ENCODE measurements around the gene KRTAP5-8. TPM values are rescaled to one million over a fixed set of nuclear protein-coding genes. Genes with fewer than 3 reads are reported as not detected.

The KRTAP5-8 gene
- total RNA-seq, 5 donors from 2014 or later (not counting 1 experiment from before 2014, with no cell fraction given): not detected

GRCh38 chr11:71505001-71505400 is 32.8 kb upstream of the KRTAP5-8 start:
- no peaks in the 10 kb centered on the region for H3K27me3 ChIP-seq (replicated peaks in 1 of 2; ENCODE audit: control insufficient read depth in 2 of 2, extremely low read depth in 1 of 2, insufficient read depth in 2 of 2, low read length in 1 of 2)
- Mint-ChIP-seq H3K4me3 (no peak overlapping the region), H3K27me3 (no peaks in the 10 kb centered on the region), H3K27ac (no peak overlapping the region), H3K9me3 (peaks cover 20 to 36% (median 28%) of the 10 kb centered on the region in 3 donors), H3K36me3 (peaks cover 59% of the 10 kb centered on the region), H3K4me1 (no peaks in the 10 kb centered on the region)
- H3K36me3 ChIP-seq (ENCODE audit: control insufficient read depth in 2 of 2, extremely low read depth in 1 of 2, insufficient read depth in 1 of 2, low read length in 1 of 2): peaks cover 15 to 26% of the 10 kb centered on the region in 2 donors
- H3K4me3 ChIP-seq (ENCODE audit: control insufficient read depth in 1 of 2, extremely low read depth in 1 of 2, low read length in 1 of 2): no peak overlapping the region
- CTCF ChIA-PET: no interaction called here
- POLR2A ChIA-PET: no interaction called here
- H3K27ac ChIP-seq (ENCODE audit: low read length): no peak overlapping the region
- peaks cover 8% of the 10 kb centered on the region for H3K9me3 ChIP-seq
- DNase-seq (no peak), ATAC-seq (replicated peaks in 1 of 4) (no peak)
- no CpG with 5 or more reads among the region's 2 CpGs for WGBS (ENCODE audit: insufficient coverage)
- H3K4me1 ChIP-seq (ENCODE audit: control insufficient read depth in 1 of 2, extremely low read depth in 1 of 2, insufficient read depth in 2 of 2, low read length in 2 of 2): no peaks in the 10 kb centered on the region

- 94% methylated on average over 7 of the region's 9 CpGs for WGBS (ENCODE audit: insufficient coverage)
- no peak overlapping the region for H3K4me3 ChIP-seq (ENCODE audit: control insufficient read depth in 1 of 2, extremely low read depth in 1 of 2, low read length in 1 of 2)
- H3K9me3 ChIP-seq: peaks cover 8% of the 10 kb centered on the region
- DNase-seq (peak in 2 of 35 experiments; percentile 0 to 13), ATAC-seq (replicated peaks in 1 of 4) (no peak)
- Mint-ChIP-seq H3K4me3 (no peak overlapping the region), H3K36me3 (peaks cover 51% of the 10 kb centered on the region), H3K27ac (no peak overlapping the region), H3K4me1 (no peaks in the 10 kb centered on the region), H3K9me3 (peaks cover 20 to 43% (median 32%) of the 10 kb centered on the region in 3 donors), H3K27me3 (no peaks in the 10 kb centered on the region)
- no peaks in the 10 kb centered on the region for H3K4me1 ChIP-seq (ENCODE audit: control insufficient read depth in 1 of 2, extremely low read depth in 1 of 2, insufficient read depth in 2 of 2, low read length in 2 of 2)
- H3K27me3 ChIP-seq (replicated peaks in 1 of 2; ENCODE audit: control insufficient read depth in 2 of 2, extremely low read depth in 1 of 2, insufficient read depth in 2 of 2, low read length in 1 of 2): no peaks in the 10 kb centered on the region
- CTCF ChIA-PET: no interaction called here
- H3K36me3 ChIP-seq (ENCODE audit: control insufficient read depth in 2 of 2, extremely low read depth in 1 of 2, insufficient read depth in 1 of 2, low read length in 1 of 2): peaks cover 8 to 18% of the 10 kb centered on the region in 2 donors
- H3K27ac ChIP-seq (ENCODE audit: low read length): no peak overlapping the region
- POLR2A ChIA-PET: no interaction called here
These were observed 32.0 kb upstream of the KRTAP5-8 start for GRCh38 chr11:71505781-71506180.

- no peak for DNase-seq
These were observed 30.7 kb upstream of the KRTAP5-8 start for GRCh38 chr11:71507102-71507501.

GRCh38 chr11:71518506-71519471 is 19.0 kb upstream of the KRTAP5-8 start:
- POLR2A ChIA-PET: no interaction called here
- Histone ChIP-seq H3K4me3 (ENCODE audit: control insufficient read depth in 1 of 2, extremely low read depth in 1 of 2, low read length in 1 of 2) (no peak overlapping the region), H3K27me3 (replicated peaks in 1 of 2; ENCODE audit: control insufficient read depth in 2 of 2, extremely low read depth in 1 of 2, insufficient read depth in 2 of 2, low read length in 1 of 2) (peaks cover 0 to 4% of the 10 kb centered on the region in 2 experiments), H3K27ac (ENCODE audit: low read length) (no peak overlapping the region), H3K36me3 (ENCODE audit: control insufficient read depth in 2 of 2, extremely low read depth in 1 of 2, insufficient read depth in 1 of 2, low read length in 1 of 2) (no peaks in the 10 kb centered on the region), H3K9me3 (no peaks in the 10 kb centered on the region), H3K4me1 (ENCODE audit: control insufficient read depth in 1 of 2, extremely low read depth in 1 of 2, insufficient read depth in 2 of 2, low read length in 2 of 2) (no peaks in the 10 kb centered on the region)
- no peaks in the 10 kb centered on the region for H3K27me3 Mint-ChIP-seq
- H3K36me3 Mint-ChIP-seq: no peaks in the 10 kb centered on the region
- ATAC-seq (replicated peaks in 1 of 4): no peak
- H3K27ac Mint-ChIP-seq: no peak overlapping the region
- peaks cover 0 to 9% (median 2%) of the 10 kb centered on the region in 3 donors for H3K9me3 Mint-ChIP-seq
- CTCF ChIA-PET: no interaction called here
- H3K4me3 Mint-ChIP-seq: no peak overlapping the region
- DNase-seq: peak in 1 of 35 experiments; percentile 19
- H3K4me1 Mint-ChIP-seq: no peaks in the 10 kb centered on the region
- 91% methylated on average over 48 of the region's 55 CpGs for WGBS (ENCODE audit: insufficient coverage)

More at GRCh38 chr11:71507102-71507501, 30.7 kb upstream of the KRTAP5-8 start:
- H3K9me3 ChIP-seq: peaks cover 8% of the 10 kb centered on the region
- no peak overlapping the region for H3K27ac ChIP-seq (ENCODE audit: low read length)
- no peaks in the 10 kb centered on the region for H3K4me1 Mint-ChIP-seq
- H3K36me3 ChIP-seq (ENCODE audit: control insufficient read depth in 2 of 2, extremely low read depth in 1 of 2, insufficient read depth in 1 of 2, low read length in 1 of 2): peaks cover 3 to 5% of the 10 kb centered on the region in 2 donors
- POLR2A ChIA-PET: no interaction called here
- H3K36me3 Mint-ChIP-seq: peaks cover 43% of the 10 kb centered on the region
- H3K27me3 Mint-ChIP-seq: no peaks in the 10 kb centered on the region
- H3K4me1 ChIP-seq (ENCODE audit: control insufficient read depth in 1 of 2, extremely low read depth in 1 of 2, insufficient read depth in 2 of 2, low read length in 2 of 2): no peaks in the 10 kb centered on the region
- H3K9me3 Mint-ChIP-seq: peaks cover 20 to 50% (median 38%) of the 10 kb centered on the region in 3 donors
- no peak overlapping the region for H3K4me3 Mint-ChIP-seq
- 94% methylated on average over 5 of the region's 5 CpGs for WGBS (ENCODE audit: insufficient coverage)
- H3K27me3 ChIP-seq (replicated peaks in 1 of 2; ENCODE audit: control insufficient read depth in 2 of 2, extremely low read depth in 1 of 2, insufficient read depth in 2 of 2, low read length in 1 of 2): no peaks in the 10 kb centered on the region
- H3K4me3 ChIP-seq (ENCODE audit: control insufficient read depth in 1 of 2, extremely low read depth in 1 of 2, low read length in 1 of 2): no peak overlapping the region
- CTCF ChIA-PET: no interaction called here
- no peak overlapping the region for H3K27ac Mint-ChIP-seq
- ATAC-seq (replicated peaks in 1 of 4): no peak

- no peaks in the 10 kb centered on the region for H3K9me3 ChIP-seq
- Mint-ChIP-seq H3K9me3 (peaks cover 0 to 9% (median 2%) of the 10 kb centered on the region in 3 donors), H3K4me3 (no peak overlapping the region), H3K36me3 (no peaks in the 10 kb centered on the region), H3K27me3 (no peaks in the 10 kb centered on the region), H3K4me1 (no peaks in the 10 kb centered on the region), H3K27ac (no peak overlapping the region)
- no peak overlapping the region for H3K4me3 ChIP-seq (ENCODE audit: control insufficient read depth in 1 of 2, extremely low read depth in 1 of 2, low read length in 1 of 2)
- no peaks in the 10 kb centered on the region for H3K36me3 ChIP-seq (ENCODE audit: control insufficient read depth in 2 of 2, extremely low read depth in 1 of 2, insufficient read depth in 1 of 2, low read length in 1 of 2)
- CTCF ChIA-PET: no interaction called here
- ATAC-seq (replicated peaks in 1 of 4) (no peak), DNase-seq (peak in 1 of 35 experiments; percentile 18)
- WGBS (ENCODE audit: insufficient coverage): 94% methylated on average over 10 of the region's 10 CpGs
- POLR2A ChIA-PET: no interaction called here
- peaks cover 0 to 4% of the 10 kb centered on the region in 2 experiments for H3K27me3 ChIP-seq (replicated peaks in 1 of 2; ENCODE audit: control insufficient read depth in 2 of 2, extremely low read depth in 1 of 2, insufficient read depth in 2 of 2, low read length in 1 of 2)
- H3K27ac ChIP-seq (ENCODE audit: low read length): no peak overlapping the region
- H3K4me1 ChIP-seq (ENCODE audit: control insufficient read depth in 1 of 2, extremely low read depth in 1 of 2, insufficient read depth in 2 of 2, low read length in 2 of 2): no peaks in the 10 kb centered on the region
These were observed 18.3 kb upstream of the KRTAP5-8 start for GRCh38 chr11:71519546-71519945.

- H3K36me3 ChIP-seq (ENCODE audit: control insufficient read depth in 2 of 2, extremely low read depth in 1 of 2, insufficient read depth in 1 of 2, low read length in 1 of 2): no peaks in the 10 kb centered on the region
- WGBS (ENCODE audit: insufficient coverage): 69% methylated on average over 2 of the region's 3 CpGs
- ChIA-PET CTCF (no interaction called here), POLR2A (no interaction called here)
- no peaks in the 10 kb centered on the region for H3K36me3 Mint-ChIP-seq
- H3K9me3 ChIP-seq: no peaks in the 10 kb centered on the region
- peaks cover 3 to 9% of the 10 kb centered on the region in 2 donors for H3K27me3 Mint-ChIP-seq
- H3K27ac Mint-ChIP-seq: no peak overlapping the region
- no peaks in the 10 kb centered on the region for H3K4me1 Mint-ChIP-seq
- no peaks in the 10 kb centered on the region for H3K4me1 ChIP-seq (ENCODE audit: control insufficient read depth in 1 of 2, extremely low read depth in 1 of 2, insufficient read depth in 2 of 2, low read length in 2 of 2)
- peak in 1 of 35 experiments; percentile 11 for DNase-seq
- H3K4me3 Mint-ChIP-seq: no peak overlapping the region
- H3K27me3 ChIP-seq (replicated peaks in 1 of 2; ENCODE audit: control insufficient read depth in 2 of 2, extremely low read depth in 1 of 2, insufficient read depth in 2 of 2, low read length in 1 of 2): peaks cover 0 to 16% of the 10 kb centered on the region in 2 experiments
- no peak for ATAC-seq (replicated peaks in 1 of 4)
- peaks cover 0 to 14% (median 0%) of the 10 kb centered on the region in 3 donors for H3K9me3 Mint-ChIP-seq
- H3K4me3 ChIP-seq (ENCODE audit: control insufficient read depth in 1 of 2, extremely low read depth in 1 of 2, low read length in 1 of 2): no peak overlapping the region
- H3K27ac ChIP-seq (ENCODE audit: low read length): no peak overlapping the region
These were observed 12.5 kb upstream of the KRTAP5-8 start for GRCh38 chr11:71525188-71525937.

Data from T-cell (primary cell).